ENCODE measurements around the gene INKA2. TPM values are rescaled to one million over a fixed set of nuclear protein-coding genes. Genes with fewer than 3 reads are reported as not detected.

Gene INKA2
- total and polyA plus RNA-seq, 2 donors (not counting 1 experiment from before 2014, with no cell fraction given), result 3.5 to 25.4 TPM

DNA sequence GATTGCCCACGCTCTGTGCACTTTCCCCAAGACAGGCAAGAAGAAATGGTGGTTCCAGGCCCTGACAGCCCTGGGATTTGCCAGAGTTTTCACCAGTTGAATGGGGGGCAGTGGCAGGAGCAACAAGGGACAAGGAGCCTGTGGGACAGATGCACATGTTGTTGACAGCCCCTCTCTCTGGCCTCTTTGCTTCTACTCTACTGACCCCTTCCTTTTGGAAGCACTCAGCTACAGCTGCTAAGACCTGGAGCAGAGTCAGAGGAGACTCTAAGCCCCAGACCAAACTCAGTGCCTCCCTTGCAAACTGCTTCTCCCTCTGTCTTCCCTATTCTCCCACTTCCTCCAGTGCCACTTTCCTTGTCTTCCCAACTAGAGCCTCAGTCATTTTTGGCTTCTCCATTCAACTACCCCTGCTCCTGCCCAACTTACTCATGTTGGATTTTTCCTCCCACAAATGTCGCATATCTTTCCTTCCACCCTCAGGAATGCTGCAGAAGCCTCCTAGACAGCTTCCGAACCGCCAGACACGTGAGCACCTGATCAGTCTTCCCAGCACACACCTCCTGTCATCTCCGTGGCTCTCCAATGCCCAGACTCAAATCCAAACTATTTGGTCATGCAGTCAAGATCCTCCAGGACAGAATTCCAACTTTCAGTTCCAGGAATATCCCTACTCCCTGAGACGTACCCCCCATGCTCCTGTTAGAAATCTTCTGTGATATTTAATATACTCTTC lies 9.1 kb downstream of the INKA2 start:
- H4K20me1 ChIP-seq (ENCODE audit: control insufficient read depth, extremely low read depth, insufficient read depth, low read length), result no peaks in the 10 kb centered on the region
- H3K79me2 ChIP-seq (ENCODE audit: control insufficient read depth, insufficient read depth, low read length), result peaks cover 37% of the 10 kb centered on the region
- no peak overlapping the region for H3K27ac ChIP-seq (ENCODE audit: insufficient read depth, low read length)
- peak in 1 of 2 donors; percentile 29 for DNase-seq (ENCODE audit: low read depth in 2 of 2)
- H3K36me3 ChIP-seq (ENCODE audit: control insufficient read depth, insufficient read depth, low read length), result peaks cover 10% of the 10 kb centered on the region
- TF ChIP-seq EZH2 (IDR thresholded peaks at IDR 0.05; ENCODE audit: low read length, missing control alignments), result no peak
- TF ChIP-seq, protein P1, sequence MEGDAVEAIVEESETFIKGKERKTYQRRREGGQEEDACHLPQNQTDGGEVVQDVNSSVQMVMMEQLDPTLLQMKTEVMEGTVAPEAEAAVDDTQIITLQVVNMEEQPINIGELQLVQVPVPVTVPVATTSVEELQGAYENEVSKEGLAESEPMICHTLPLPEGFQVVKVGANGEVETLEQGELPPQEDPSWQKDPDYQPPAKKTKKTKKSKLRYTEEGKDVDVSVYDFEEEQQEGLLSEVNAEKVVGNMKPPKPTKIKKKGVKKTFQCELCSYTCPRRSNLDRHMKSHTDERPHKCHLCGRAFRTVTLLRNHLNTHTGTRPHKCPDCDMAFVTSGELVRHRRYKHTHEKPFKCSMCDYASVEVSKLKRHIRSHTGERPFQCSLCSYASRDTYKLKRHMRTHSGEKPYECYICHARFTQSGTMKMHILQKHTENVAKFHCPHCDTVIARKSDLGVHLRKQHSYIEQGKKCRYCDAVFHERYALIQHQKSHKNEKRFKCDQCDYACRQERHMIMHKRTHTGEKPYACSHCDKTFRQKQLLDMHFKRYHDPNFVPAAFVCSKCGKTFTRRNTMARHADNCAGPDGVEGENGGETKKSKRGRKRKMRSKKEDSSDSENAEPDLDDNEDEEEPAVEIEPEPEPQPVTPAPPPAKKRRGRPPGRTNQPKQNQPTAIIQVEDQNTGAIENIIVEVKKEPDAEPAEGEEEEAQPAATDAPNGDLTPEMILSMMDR (conservative IDR thresholded peaks at IDR 0.05 in 1 of 2, IDR thresholded peaks at IDR 0.05 in 1 of 2; ENCODE audit: low read depth in 1 of 2, low read length in 2 of 2), result no peak
- no peak overlapping the region for H3K4me2 ChIP-seq (ENCODE audit: extremely low read depth, insufficient read depth, low read length)
- H3K4me1 ChIP-seq (ENCODE audit: control insufficient read depth, extremely low read depth, insufficient read depth, low read length), result peaks cover 27% of the 10 kb centered on the region
- no peak overlapping the region for H2AFZ ChIP-seq (ENCODE audit: low read length)
- H3K9me3 ChIP-seq (ENCODE audit: control insufficient read depth, insufficient read depth, low read depth, low read length), result no peaks in the 10 kb centered on the region
- H3K9ac ChIP-seq (ENCODE audit: insufficient read depth, low read length), result no peak overlapping the region
- no peaks in the 10 kb centered on the region for H3K27me3 ChIP-seq (ENCODE audit: control insufficient read depth, insufficient read depth, low read length)
- H3K4me3 ChIP-seq (replicated peaks in 1 of 4; ENCODE audit: control extremely low read depth in 1 of 4, insufficient read depth in 1 of 4, low read depth in 3 of 4, low read length in 4 of 4), result no peak overlapping the region

DNA sequence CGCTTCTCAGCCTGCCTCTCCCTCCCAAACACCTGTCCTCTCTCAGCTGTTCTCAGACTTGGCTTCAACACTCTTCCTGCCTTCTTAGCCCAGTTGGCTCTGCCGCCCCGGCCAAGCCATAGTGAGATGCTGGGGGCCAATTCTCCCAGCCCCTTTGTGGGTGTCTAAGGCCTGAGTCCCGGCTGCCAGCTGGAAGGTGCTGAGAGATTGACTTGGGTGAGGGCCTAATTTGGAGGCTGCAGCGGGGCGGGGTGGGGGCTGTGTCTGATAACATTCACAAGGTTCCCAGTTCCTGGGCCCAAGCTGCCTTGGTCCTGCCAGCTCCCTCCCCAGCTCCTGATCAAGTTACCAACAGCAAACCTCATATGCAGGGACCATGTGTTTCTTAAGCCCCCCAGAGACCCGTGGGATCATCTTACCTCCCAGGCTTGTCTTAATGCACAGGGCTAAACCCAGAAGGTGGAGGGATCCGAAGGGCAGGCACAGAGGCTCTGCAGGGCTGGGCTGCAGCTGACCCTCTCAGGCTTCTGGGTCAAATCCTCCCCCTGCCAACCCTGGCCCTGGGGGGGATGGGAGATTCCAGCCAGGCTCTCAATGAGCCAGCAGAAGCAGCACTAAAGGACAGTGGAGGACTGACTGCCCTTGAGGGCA lies 9.8 kb downstream of the INKA2 start:
- DNase-seq (ENCODE audit: low read depth in 2 of 2), result no peak
- no peak overlapping the region for H3K27ac ChIP-seq (ENCODE audit: insufficient read depth, low read length)
- peaks cover 37% of the 10 kb centered on the region for H3K79me2 ChIP-seq (ENCODE audit: control insufficient read depth, insufficient read depth, low read length)
- H3K36me3 ChIP-seq (ENCODE audit: control insufficient read depth, insufficient read depth, low read length), result peaks cover 10% of the 10 kb centered on the region
- no peaks in the 10 kb centered on the region for H3K9me3 ChIP-seq (ENCODE audit: control insufficient read depth, insufficient read depth, low read depth, low read length)
- no peaks in the 10 kb centered on the region for H3K27me3 ChIP-seq (ENCODE audit: control insufficient read depth, insufficient read depth, low read length)
- H3K4me3 ChIP-seq (replicated peaks in 1 of 4; ENCODE audit: control extremely low read depth in 1 of 4, insufficient read depth in 1 of 4, low read depth in 3 of 4, low read length in 4 of 4), result no peak overlapping the region
- H3K9ac ChIP-seq (ENCODE audit: insufficient read depth, low read length), result no peak overlapping the region
- H4K20me1 ChIP-seq (ENCODE audit: control insufficient read depth, extremely low read depth, insufficient read depth, low read length), result no peaks in the 10 kb centered on the region
- no peak overlapping the region for H2AFZ ChIP-seq (ENCODE audit: low read length)
- H3K4me2 ChIP-seq (ENCODE audit: extremely low read depth, insufficient read depth, low read length), result no peak overlapping the region
- peaks cover 27% of the 10 kb centered on the region for H3K4me1 ChIP-seq (ENCODE audit: control insufficient read depth, extremely low read depth, insufficient read depth, low read length)
- TF ChIP-seq, protein P1 (conservative IDR thresholded peaks at IDR 0.05 in 1 of 2, IDR thresholded peaks at IDR 0.05 in 1 of 2; ENCODE audit: low read depth in 1 of 2, low read length in 2 of 2), result no peak

DNA sequence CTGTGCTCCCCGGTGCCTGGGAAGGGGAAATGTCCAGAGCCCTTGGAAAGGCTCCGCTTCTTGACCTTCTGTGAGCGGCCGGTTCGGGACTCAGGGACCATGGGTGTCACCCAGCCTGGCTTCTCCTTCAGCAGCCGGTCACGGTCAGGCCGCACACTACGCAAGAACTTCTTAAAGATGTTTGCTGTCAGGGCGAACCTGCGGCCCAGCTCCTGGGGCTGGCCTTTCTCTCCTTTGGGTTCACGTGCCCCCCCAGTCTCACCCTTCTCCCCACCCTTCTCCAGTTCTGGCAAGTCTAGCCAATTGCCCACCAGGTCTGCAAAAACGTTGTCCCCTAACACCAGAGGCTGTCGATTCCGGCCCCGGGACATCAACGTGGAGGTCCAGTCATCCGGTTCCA lies 12.1 kb downstream of the INKA2 start:
- Histone ChIP-seq H2AFZ (ENCODE audit: low read length) (no peak overlapping the region), H3K4me3 (replicated peaks in 1 of 4; ENCODE audit: control extremely low read depth in 1 of 4, insufficient read depth in 1 of 4, low read depth in 3 of 4, low read length in 4 of 4) (no peak overlapping the region)

More for the DNA sequence above, 12.1 kb downstream of the INKA2 start:
- Histone ChIP-seq H3K9ac (ENCODE audit: insufficient read depth, low read length) (no peak overlapping the region), H3K9me3 (ENCODE audit: control insufficient read depth, insufficient read depth, low read depth, low read length) (no peaks in the 10 kb centered on the region), H3K4me2 (ENCODE audit: extremely low read depth, insufficient read depth, low read length) (no peak overlapping the region), H3K27me3 (ENCODE audit: control insufficient read depth, insufficient read depth, low read length) (no peaks in the 10 kb centered on the region), H3K79me2 (ENCODE audit: control insufficient read depth, insufficient read depth, low read length) (peaks cover 25% of the 10 kb centered on the region), H3K36me3 (ENCODE audit: control insufficient read depth, insufficient read depth, low read length) (peaks cover 7% of the 10 kb centered on the region), H4K20me1 (ENCODE audit: control insufficient read depth, extremely low read depth, insufficient read depth, low read length) (no peaks in the 10 kb centered on the region), H3K4me1 (ENCODE audit: control insufficient read depth, extremely low read depth, insufficient read depth, low read length) (peaks cover 17% of the 10 kb centered on the region), H3K27ac (ENCODE audit: insufficient read depth, low read length) (no peak overlapping the region)
- DNase-seq (ENCODE audit: low read depth in 2 of 2), result no peak
- TF ChIP-seq EZH2 (IDR thresholded peaks at IDR 0.05; ENCODE audit: low read length, missing control alignments), result no peak
- TF ChIP-seq, protein P1 (conservative IDR thresholded peaks at IDR 0.05 in 1 of 2, IDR thresholded peaks at IDR 0.05 in 1 of 2; ENCODE audit: low read depth in 1 of 2, low read length in 2 of 2), result no peak

Data from fibroblast of lung (primary cell).